Measurements from ENCODE around the gene MAMDC4. TPM values are rescaled to one million over a fixed set of nuclear protein-coding genes. Genes with fewer than 3 reads are reported as not detected.

The MAMDC4 gene
- total and polyA plus RNA-seq, 2 of the 13 experiments (the other 11 are each of a cell fraction or from before 2014, with no cell fraction given), result 6.0 to 6.8 TPM

DNA sequence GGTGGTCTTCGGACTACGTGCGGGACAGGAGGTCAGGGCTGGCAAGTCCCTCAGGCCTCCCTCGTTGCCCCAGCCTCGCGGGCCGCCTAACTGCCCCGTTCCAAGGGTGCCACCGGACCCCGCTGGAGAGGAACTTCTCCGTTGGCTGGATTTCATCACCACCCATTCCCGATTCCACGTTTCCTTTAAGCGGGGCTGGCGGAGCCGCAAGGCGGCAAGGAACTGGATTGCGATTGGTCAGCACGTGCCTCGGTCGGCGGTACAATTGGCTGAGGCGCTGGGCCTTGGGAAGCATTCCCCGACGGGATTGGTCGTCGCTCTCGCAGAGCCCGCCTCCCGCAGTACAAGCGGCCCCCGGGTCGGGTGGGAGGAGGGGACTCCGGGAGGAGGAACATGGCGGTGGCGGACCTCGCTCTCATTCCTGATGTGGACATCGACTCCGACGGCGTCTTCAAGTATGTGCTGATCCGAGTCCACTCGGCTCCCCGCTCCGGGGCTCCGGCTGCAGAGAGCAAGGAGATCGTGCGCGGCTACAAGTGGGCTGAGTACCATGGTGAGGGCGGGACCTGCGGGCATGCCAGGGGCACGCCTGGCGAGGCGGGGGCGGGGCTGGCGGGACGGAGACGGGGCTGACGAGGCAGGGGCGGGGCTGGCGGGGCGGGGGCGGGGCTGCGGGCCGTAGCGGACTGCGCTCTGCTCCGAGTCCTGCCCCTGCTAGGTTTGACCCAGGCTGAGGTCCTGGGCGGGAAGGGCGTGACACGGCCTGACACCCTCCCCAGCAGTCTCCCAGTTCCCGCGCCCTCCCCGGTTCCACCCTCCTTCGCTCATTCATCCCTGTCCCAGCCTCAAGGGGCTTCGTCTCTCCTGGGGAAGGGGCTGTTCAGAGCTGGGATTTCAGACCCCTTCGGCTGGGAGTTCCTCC is 2.8 kb upstream of the MAMDC4 start, which contains the start of gene PHPT1 (continued):
- TF ChIP-seq, protein P1, sequence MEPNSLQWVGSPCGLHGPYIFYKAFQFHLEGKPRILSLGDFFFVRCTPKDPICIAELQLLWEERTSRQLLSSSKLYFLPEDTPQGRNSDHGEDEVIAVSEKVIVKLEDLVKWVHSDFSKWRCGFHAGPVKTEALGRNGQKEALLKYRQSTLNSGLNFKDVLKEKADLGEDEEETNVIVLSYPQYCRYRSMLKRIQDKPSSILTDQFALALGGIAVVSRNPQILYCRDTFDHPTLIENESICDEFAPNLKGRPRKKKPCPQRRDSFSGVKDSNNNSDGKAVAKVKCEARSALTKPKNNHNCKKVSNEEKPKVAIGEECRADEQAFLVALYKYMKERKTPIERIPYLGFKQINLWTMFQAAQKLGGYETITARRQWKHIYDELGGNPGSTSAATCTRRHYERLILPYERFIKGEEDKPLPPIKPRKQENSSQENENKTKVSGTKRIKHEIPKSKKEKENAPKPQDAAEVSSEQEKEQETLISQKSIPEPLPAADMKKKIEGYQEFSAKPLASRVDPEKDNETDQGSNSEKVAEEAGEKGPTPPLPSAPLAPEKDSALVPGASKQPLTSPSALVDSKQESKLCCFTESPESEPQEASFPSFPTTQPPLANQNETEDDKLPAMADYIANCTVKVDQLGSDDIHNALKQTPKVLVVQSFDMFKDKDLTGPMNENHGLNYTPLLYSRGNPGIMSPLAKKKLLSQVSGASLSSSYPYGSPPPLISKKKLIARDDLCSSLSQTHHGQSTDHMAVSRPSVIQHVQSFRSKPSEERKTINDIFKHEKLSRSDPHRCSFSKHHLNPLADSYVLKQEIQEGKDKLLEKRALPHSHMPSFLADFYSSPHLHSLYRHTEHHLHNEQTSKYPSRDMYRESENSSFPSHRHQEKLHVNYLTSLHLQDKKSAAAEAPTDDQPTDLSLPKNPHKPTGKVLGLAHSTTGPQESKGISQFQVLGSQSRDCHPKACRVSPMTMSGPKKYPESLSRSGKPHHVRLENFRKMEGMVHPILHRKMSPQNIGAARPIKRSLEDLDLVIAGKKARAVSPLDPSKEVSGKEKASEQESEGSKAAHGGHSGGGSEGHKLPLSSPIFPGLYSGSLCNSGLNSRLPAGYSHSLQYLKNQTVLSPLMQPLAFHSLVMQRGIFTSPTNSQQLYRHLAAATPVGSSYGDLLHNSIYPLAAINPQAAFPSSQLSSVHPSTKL (CRISPR knock-in tag; IDR thresholded peaks at IDR 0.05), result no peak; the same call in 1 of the 2 replicates
- TF ChIP-seq ZEB1 (IDR thresholded peaks at IDR 0.05; ENCODE audit: insufficient replicate concordance, low read depth) (no peak), ZFP36L1 (CRISPR knock-in tag; IDR thresholded peaks at IDR 0.05) (no peak; the same call in 1 of the 2 replicates), ZNF20 (CRISPR knock-in tag; IDR thresholded peaks at IDR 0.05) (no peak), NR2F2 (IDR thresholded peaks at IDR 0.05; ENCODE audit: borderline replicate concordance, low read depth) (no peak), GLI4 (CRISPR knock-in tag; IDR thresholded peaks at IDR 0.05; ENCODE audit: borderline replicate concordance) (no peak), DNMT1 (CRISPR knock-in tag; IDR thresholded peaks at IDR 0.05) (no peak), ZNF34 (CRISPR knock-in tag; IDR thresholded peaks at IDR 0.05; ENCODE audit: borderline replicate concordance) (no peak), ZNF891 (CRISPR knock-in tag; IDR thresholded peaks at IDR 0.05) (peak; percentile 61; the same call in 1 of the 2 replicates), ZNF761 (CRISPR knock-in tag; conservative IDR thresholded peaks at IDR 0.05) (no peak), ATAD3A (CRISPR knock-in tag; IDR thresholded peaks at IDR 0.05) (no peak)
- TF ChIP-seq, protein P2, sequence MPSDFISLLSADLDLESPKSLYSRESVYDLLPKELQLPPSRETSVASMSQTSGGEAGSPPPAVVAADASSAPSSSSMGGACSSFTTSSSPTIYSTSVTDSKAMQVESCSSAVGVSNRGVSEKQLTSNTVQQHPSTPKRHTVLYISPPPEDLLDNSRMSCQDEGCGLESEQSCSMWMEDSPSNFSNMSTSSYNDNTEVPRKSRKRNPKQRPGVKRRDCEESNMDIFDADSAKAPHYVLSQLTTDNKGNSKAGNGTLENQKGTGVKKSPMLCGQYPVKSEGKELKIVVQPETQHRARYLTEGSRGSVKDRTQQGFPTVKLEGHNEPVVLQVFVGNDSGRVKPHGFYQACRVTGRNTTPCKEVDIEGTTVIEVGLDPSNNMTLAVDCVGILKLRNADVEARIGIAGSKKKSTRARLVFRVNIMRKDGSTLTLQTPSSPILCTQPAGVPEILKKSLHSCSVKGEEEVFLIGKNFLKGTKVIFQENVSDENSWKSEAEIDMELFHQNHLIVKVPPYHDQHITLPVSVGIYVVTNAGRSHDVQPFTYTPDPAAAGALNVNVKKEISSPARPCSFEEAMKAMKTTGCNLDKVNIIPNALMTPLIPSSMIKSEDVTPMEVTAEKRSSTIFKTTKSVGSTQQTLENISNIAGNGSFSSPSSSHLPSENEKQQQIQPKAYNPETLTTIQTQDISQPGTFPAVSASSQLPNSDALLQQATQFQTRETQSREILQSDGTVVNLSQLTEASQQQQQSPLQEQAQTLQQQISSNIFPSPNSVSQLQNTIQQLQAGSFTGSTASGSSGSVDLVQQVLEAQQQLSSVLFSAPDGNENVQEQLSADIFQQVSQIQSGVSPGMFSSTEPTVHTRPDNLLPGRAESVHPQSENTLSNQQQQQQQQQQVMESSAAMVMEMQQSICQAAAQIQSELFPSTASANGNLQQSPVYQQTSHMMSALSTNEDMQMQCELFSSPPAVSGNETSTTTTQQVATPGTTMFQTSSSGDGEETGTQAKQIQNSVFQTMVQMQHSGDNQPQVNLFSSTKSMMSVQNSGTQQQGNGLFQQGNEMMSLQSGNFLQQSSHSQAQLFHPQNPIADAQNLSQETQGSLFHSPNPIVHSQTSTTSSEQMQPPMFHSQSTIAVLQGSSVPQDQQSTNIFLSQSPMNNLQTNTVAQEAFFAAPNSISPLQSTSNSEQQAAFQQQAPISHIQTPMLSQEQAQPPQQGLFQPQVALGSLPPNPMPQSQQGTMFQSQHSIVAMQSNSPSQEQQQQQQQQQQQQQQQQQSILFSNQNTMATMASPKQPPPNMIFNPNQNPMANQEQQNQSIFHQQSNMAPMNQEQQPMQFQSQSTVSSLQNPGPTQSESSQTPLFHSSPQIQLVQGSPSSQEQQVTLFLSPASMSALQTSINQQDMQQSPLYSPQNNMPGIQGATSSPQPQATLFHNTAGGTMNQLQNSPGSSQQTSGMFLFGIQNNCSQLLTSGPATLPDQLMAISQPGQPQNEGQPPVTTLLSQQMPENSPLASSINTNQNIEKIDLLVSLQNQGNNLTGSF (CRISPR knock-in tag; IDR thresholded peaks at IDR 0.05), result no peak
- TF ChIP-seq, protein P3, sequence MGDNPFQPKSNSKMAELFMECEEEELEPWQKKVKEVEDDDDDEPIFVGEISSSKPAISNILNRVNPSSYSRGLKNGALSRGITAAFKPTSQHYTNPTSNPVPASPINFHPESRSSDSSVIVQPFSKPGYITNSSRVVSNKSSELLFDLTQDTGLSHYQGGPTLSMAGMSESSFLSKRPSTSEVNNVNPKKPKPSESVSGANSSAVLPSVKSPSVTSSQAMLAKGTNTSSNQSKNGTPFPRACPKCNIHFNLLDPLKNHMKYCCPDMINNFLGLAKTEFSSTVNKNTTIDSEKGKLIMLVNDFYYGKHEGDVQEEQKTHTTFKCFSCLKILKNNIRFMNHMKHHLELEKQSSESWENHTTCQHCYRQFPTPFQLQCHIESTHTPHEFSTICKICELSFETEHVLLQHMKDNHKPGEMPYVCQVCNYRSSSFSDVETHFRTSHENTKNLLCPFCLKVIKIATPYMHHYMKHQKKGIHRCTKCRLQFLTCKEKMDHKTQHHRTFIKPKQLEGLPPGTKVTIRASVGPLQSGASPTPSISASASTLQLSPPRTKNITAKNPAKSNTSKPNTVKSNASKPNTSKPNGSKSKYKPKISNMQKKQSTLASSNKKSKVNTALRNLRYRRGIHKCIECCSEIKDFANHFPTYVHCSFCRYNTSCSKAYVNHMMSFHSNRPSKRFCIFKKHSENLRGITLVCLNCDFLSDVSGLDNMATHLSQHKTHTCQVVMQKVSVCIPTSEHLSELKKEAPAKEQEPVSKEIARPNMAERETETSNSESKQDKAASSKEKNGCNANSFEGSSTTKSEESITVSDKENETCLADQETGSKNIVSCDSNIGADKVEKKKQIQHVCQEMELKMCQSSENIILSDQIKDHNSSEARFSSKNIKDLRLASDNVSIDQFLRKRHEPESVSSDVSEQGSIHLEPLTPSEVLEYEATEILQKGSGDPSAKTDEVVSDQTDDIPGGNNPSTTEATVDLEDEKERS (CRISPR knock-in tag; IDR thresholded peaks at IDR 0.05), result peak; percentile 52; the same call in 1 of the 2 replicates
- TF ChIP-seq, protein P4, sequence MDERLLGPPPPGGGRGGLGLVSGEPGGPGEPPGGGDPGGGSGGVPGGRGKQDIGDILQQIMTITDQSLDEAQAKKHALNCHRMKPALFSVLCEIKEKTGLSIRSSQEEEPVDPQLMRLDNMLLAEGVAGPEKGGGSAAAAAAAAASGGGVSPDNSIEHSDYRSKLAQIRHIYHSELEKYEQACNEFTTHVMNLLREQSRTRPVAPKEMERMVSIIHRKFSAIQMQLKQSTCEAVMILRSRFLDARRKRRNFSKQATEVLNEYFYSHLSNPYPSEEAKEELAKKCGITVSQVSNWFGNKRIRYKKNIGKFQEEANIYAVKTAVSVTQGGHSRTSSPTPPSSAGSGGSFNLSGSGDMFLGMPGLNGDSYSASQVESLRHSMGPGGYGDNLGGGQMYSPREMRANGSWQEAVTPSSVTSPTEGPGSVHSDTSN (CRISPR knock-in tag; IDR thresholded peaks at IDR 0.05), result peak; percentile 7; the same call in 1 of the 2 replicates
